A172 (cell line): Measurements from ENCODE around the gene SLC1A4. TPM values are rescaled to one million over a fixed set of nuclear protein-coding genes. Genes with fewer than 3 reads are reported as not detected.
A peak's percentile ranks its signal among the peaks of the same experiment; 100 is the strongest.
"Not testable (repeated sequence)": the region's sequence is repeated elsewhere in the genome, so short reads cannot be mapped to it uniquely, and the experiment has no call there.

Experiments used
- DNase-seq: peaks from one replicate; pipeline ENCODE4 v3.0.0-alpha.2; 2015; ENCODE audit warnings: low spot score
- total RNA-seq: library from RNA; depleted of rRNA; stranded (reverse); fragments of >200 nt; shearing (Covaris generic); gene quantifications from 2 replicates; pipeline ENCODE4 v1.2.3, GENCODE V29; 2014

The SLC1A4 gene
- total RNA-seq, 1 experiment from 2014 or later, result 9.8 TPM

DNA sequence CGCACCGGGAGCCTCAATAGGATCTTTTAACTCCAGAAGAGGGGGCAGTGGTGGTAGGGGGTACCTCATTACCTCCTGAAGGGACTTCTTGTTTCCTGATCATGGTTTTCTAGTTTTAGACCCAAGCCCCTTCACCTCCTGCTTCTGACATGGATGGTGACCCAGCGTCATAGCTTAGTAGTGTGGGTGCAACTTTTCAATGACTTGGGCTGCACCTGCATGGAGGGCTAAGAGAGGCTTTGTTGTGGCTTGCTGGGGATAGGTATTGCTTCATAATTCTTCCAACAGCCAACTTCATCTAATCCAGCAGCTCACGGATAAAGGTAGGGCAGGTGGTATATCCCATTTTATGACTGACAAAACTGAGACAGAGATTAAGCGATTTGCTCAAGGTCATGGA is 3.0 kb downstream of the SLC1A4 start:
- no peak for DNase-seq

DNA sequence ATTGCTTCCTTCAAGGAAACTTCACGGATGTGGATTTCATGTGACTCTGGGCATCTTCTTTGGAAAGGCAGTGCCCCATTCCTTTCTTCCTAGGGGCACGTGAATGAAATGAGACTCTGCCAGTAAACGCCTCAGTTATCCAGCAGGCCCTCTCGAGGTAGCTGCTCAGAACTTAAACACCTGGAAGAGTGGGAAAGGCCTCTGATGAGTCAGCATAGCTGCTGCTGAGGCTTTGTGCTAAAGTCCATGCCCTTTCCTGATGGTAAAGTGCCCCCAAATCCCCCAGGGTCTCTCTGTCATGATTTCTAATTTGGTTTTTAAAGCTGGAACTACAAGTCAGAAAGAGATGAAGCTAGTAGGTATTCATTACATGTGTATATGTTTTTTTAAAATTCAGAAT is 3.8 kb downstream of the SLC1A4 start:
- DNase-seq, result no peak

DNA sequence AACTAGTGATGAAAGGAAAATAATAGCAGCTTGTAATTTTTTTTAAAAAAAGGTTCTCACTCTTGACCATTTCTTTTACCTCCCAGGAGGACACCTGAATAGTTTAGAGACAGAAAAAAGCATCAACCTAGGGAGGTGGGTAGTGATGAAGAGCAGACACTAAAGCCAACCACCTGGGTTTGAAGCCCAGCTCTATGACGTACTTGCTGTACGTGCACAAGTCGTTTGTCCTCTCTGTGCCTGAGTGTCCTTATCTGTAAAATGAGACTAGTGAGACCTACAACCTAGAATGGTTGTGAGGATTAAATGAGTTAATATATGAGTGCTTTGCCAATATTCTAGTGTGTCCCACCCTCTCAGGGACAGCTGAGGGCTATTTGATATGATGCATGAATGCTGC is 5.8 kb downstream of the SLC1A4 start:
- DNase-seq, result no peak

DNA sequence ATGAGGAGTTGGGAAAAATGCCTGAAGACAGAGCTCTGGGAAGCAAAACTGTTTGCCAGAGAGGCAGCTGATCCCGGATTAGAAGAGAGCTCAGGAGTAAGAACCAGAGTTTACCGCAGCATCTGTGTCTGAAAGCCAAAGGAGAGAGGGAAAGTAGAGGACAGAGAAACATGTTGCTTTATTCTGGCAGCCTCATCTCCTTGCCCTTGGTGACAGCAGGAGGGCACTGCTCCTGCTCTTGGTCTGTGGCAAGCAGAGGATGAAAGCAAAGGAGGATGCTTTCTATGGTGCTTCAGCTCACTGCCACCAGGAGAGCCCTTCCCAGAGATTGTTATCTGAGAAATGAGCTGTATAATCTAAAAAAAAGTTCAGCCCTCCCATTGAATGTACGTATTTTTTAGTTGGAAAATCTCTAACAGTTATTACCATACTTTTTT is 7.7 kb downstream of the SLC1A4 start:
- no peak for DNase-seq

DNA sequence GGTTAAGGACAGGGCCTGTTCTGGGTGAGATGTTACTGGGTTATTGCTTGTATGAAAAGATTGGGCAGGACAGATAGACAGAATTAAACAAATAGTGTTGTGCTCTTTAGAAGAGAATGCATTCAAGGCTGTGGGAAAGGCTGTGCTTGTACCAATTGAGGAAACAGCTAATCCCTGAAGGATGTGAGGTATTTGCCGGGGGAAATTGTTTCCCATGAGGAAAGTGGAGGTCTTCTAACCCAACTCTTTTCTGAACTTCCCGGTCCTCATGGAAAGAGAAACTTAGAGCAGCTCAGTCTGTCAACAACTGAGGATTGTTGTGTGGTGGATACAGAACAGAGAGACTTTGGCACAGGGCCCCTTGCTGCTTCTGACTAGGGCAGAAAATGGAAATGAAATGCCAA is 9.5 kb downstream of the SLC1A4 start:
- DNase-seq, result no peak

DNA sequence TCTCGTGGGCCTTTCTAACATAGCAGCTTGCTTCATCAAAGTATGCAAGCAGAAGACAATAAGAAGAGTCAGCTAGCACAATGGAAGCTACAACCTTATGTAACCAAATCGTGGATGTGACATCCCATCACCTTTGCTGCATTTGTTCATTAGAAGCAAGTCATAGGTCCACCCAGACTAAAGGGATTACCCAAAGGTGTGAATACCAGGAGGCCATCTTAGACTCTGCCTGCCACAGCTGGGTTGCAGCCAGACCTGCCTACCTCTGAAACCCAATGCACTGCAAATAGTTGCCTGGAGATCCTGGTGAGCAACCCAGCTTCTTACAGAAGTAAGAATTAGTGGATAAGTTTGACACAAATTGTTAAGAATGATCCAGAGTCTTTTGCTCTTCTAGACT is 10.6 kb downstream of the SLC1A4 start:
- DNase-seq, result no peak

DNA sequence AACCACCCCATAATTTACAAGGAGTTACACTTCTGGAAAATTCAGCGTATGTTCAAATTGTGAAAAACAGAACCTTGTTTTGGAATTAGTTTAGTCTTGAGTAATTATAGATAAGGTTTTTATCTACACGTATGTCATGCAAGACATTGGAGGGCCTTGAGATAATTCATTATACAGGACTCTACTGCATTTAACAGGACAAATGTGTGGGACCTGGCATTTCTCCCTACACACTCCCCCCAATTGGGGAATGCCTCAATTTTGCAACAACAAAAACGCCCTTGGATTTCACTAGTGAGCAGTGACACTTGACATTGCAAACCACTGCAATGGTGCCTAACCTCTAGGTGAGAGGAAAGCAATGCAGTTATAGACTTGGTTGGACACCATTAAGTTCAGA is 11.4 kb downstream of the SLC1A4 start:
- DNase-seq, result no peak

DNA sequence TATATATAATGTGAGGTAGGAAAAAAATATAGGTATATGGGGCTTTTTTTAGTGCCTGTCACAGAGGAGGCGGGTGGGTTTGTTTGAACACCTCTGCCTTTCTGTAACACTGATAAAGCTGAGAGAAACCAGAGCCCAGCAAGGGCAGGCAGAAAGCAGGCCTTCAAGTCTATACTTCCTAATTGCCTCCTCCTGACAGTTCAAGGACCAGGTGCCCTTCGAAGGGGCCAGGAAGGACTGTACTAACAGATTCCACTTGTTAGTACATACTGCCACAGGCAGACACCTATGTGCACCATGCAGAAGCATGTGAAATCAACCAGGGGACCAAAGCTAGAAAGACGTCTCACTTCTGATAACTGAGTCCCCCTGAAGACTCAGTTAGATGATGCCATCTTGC is 13.8 kb downstream of the SLC1A4 start:
- DNase-seq, result no peak

DNA sequence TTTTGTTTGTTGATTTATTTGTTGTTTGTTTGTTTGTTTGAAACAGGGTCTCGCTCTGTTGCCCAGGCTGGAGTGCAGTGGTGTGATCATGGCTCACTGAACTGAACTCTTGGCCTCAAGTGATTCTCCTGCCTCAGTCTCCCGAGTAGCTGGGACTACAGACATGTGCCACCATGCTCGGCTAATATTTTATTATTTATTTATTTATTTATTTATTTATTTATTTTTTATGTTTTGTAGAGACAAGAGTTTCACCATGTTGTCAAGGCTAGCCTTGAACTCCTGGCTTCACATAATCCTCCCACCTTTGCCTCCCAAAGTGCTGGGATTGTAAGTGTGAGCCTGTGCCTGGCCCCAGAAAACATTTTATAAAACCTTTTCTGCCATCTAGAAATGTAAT is 15.0 kb downstream of the SLC1A4 start:
- DNase-seq, result not testable (repeated sequence)

DNA sequence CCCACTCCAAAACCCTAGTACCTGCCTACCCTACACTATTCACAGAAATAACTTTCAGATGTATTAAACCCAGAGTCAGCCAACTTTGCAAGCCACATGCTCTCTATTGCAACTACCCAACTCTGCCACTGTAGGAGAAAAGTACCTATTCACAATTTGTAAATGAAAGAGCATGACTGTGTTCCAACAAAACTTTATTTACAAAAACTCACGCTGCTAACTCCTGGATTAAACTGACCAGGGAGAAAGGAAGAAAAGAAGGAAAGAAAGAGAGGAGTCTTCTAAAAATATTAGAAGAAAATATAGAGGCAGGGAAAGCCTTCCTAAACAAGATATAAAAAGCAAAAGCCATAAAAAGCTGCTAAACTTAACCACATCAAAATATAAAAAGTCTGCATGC is 24.6 kb downstream of the SLC1A4 start:
- DNase-seq, result no peak

DNA sequence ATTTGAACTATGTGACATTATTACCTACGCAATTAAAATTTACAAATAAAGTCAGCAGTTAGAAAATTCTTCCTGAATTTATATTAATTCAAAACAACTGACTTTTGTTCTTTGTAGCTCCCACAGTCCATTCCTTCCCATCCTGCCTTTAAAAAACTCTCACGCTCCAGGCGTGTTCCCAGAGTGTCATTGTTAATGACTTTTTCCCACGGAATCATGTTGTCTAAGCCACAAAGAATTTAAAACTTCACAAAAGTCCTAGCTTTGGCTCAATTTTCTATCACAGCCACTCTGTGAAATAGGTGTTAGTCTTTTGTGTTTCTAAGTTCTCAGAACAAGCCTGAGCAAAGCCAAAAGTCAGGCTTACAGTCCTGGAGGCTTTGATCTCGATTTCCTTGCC is 26.5 kb downstream of the SLC1A4 start:
- no peak for DNase-seq

DNA sequence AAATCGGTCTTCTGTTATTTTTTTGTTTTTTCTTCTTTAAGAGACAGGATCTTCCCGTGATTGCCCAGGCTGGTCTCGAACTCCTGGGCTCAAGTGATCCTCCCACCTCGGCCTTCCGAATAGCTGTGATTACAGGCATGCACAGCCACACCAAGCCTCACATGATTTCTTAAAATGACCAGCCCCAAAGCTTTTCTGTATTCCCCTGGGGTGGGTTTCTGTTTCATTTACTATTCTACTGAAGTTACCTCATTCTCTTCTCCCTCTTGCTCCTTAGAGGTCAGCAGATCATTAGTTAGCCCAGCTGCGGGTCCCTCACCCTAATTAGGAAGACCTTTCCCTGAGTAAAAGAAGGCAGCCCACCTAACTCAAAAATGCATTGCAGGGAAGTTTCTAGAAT is 27.6 kb downstream of the SLC1A4 start:
- no peak for DNase-seq

DNA sequence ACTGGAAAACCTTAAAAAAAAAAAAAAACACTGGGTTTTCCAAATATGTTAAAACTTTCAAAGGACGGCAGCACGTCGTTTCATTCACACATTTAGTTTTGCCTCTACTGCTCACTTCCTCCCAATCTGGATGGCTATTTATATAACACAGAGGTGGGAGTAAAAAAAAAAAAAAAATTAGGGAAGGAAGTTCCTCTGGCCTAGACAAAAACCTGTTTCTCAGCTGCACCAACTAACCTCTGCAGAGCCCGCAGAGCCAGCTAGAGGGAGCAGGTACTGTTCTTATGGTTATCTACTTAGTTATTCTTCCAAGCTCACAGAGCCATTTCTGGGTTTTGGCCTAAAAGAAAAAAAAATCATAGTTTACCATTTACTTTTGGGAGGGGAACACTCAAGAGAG is 28.1 kb downstream of the SLC1A4 start:
- no peak for DNase-seq

DNA sequence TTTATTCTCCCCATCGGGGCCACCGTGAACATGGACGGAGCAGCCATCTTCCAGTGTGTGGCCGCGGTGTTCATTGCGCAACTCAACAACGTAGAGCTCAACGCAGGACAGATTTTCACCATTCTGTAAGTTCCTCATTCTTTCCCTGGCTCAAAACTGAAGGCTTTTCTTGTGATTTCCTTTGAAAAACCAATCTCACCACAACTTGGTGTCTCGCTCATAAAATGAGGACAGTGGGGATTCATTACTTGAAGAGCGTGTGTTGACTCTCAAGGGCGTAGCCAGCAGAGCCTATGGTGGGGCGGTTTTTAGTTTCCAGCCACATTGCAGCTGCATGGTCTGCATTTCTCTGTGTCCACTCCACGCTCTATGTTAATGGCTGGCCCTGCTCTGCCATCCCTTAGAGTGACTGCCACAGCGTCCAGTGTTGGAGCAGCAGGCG is 29.0 kb downstream of the SLC1A4 start:
- no peak for DNase-seq

DNA sequence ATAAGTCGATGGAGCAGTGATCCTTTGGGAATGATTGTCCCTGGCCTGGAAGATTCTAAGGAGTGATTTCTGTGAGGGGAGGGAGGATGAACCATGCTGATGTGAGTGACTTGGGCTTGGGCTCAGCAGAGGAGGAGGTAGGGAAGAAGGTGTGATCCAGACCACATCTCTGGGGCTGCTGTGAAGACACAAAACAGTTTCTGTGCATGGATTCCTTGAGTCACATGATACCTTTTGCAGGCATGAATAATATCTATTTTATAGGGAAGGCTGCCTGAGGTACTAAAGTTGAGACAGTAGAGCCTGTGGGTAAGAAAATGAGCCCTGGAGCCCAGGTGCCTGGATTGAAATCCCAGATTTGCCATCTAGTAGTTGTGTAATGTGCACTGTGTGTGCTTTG is 29.8 kb downstream of the SLC1A4 start:
- DNase-seq, result no peak

DNA sequence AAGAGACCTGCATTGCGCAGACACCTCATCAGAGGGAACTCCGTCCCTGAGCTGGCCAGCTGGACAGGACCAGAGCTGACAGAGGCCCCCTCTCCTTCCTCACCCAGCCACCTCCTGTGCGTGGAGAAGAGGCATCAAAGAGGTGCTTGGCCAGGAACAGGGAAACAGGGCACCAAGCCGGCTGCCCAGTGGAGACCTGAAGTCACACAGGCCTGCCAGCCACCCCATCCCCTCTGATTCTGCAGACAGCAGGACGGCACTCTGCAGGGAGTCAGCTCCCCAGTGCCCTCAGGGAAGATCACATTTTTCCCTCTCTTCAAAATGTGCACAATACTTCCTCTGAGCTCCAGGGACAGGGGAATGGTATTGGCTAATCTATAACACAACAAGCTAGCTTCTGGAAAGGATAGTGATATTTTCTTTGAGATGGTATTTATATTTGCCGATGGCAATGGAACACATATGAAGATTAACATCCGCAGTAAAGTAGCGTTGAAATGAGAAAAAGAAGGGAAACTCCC is 30.5 kb downstream of the SLC1A4 start:
- no peak for DNase-seq

DNA sequence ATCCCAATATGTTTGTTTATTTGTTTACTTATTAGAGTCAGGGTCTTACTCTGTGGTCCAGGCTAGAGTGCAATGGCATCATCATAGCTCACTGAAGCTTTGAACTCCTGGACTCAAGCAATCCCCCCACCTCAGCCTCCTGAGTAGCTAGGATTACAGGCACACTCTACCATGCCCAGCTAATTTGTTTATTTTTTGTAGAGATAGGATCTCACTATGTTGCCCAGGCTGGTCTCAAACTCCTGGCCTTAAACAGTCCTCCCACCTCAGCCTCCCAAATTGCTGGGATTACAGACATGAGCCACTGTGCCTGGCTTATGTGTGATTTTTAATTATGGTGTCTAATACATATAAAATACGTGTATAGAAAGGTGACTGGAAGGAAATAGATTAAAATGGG is 31.1 kb downstream of the SLC1A4 start:
- DNase-seq, result not testable (repeated sequence)

DNA sequence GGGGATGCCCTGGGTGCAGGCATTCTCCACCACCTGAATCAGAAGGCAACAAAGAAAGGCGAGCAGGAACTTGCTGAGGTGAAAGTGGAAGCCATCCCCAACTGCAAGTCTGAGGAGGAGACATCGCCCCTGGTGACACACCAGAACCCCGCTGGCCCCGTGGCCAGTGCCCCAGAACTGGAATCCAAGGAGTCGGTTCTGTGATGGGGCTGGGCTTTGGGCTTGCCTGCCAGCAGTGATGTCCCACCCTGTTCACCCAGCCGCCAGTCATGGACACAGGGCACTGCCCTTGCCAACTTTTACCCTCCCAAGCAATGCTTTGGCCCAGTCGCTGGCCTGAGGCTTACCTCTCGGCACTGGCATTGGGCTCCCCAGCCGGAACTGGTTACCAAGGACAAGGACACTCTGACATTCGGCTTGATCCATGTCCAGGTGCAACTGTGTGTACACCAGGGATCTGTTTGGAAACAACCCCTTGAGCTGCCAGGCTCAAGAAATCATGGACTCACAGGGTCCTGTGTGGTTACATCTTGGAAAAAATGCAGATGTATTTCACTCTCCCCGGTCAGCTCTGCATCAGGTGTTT is 31.8 kb downstream of the SLC1A4 start:
- no peak for DNase-seq

DNA sequence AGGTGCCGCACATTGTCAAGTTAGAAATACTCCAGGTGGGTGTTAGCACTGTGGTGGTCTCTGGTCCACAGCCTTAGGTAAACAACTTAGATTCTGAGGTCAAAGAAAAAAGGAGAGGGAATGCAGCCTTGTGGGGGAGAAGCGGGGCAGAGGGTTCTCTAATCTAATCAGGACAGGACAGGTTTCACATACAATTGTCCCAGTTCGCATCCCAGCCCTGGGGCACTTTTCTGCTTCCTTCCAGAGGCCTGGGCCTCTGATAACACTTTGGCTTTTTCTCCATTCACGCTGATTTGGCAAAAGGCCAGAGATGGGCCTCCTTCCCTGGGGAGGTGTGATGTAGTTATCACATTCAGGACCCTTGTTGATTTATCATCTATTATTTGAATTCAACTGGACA is 32.5 kb downstream of the SLC1A4 start:
- DNase-seq, result no peak

DNA sequence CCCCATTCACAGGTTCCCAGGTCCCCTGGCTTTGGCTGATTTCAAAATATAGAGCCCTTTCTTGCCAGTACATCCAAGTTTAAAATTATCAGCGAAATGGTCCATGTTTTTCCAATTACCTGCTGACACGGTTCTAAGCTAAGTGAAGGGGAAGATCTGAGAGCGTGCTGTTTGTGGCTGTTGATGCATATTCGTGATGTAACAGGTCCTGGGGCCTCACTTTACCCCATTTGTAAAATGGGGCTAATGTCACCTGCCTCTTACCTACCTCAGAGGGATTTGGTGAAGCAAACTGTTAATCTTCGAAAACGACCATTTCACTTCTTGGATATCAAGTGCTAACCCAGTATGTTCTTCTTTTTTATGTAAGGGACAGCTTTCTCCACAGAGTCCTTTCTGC is 33.0 kb downstream of the SLC1A4 start:
- no peak for DNase-seq

DNA sequence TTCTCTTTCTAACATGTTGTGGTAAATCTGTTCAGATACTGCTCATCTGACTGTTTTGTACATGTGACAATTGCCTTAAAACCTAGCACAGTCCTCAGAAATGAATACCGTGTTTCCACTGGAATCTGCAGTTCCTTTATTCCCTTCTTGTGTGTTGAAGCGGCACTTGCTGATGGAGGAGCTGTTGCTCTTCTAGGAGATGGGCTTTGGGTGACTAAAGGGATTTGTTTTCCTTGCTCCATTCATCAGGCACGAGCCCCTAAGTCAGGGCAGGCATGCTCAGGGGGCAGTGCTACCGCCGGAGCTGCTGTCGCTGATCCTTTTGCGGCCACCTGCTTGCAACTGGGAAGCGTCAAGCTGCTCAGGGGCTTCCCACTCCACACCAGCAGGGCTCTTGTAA is 34.5 kb downstream of the SLC1A4 start:
- DNase-seq, result no peak

DNA sequence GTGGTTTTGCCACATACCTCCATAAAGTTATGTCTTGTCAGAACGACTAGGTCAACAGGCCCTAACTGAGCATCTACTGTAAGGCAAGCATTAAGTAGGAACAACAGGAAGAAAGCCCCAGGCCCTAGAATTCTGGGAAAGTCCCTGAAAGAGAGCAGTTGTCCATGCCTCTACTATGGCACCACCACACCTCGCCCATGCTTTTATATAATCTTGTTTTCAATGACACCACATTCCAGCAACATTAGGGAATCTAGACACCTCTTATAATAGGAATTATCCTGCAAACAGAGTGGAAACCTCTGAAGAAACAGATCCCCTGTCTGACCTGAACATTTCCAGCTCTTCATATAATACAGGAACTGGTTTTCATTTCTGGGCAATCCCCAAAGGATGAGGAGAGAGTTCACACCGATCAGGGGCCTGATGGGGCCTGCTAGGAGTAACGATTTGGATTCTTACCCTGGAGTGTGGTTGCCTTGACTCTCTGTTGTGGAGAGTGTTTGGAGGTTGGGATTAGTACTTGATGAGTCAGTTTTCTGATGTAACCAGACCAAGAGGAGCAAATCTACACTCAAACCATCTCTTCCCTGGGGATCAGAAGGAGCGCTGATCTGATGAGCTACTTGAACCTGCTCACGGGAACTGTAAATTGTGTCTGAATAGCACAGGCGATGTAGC is 35.1 kb downstream of the SLC1A4 start:
- DNase-seq, result peak; percentile 49

DNA sequence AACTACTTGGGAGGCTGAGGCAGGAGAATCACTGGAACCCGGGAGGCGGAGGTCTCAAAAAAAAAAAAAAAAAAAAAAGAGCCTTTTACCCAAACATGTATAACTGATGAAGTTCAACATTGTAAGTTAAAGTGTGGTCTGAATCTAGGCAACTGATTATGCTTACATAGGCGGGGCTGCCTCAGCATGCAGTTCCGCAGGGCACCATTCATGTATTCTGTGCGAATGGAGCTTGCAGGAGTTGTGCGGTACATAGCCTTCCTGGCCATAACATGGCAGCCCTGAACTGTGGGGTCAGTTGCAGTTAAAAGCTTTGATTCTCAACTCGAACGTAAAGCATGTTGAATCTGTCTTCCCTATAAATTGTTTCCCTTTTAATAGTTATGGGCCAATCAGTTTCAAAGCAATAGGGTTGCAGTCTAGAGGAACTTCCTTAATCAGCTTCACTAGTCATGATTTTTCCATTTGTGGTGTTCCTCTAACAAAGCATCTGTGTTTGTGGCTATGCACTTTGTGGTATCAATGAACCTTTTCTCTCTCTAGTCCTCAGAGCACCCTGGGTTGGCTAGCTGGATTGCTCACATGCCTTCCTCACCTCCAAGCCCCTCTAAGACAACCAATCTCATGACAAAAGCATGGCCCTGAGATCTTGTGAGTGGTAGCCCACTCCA is 36.4 kb downstream of the SLC1A4 start:
- DNase-seq, result no peak
